SW 1271 (cell line): Measurements from ENCODE around the gene ACOT7.

Source experiments
- DNase-seq, 2 experiments: peaks; one replicate each; lab custom pipeline; 2025; lab: John Stamatoyannopoulos, UW

Gene ACOT7

DNA sequence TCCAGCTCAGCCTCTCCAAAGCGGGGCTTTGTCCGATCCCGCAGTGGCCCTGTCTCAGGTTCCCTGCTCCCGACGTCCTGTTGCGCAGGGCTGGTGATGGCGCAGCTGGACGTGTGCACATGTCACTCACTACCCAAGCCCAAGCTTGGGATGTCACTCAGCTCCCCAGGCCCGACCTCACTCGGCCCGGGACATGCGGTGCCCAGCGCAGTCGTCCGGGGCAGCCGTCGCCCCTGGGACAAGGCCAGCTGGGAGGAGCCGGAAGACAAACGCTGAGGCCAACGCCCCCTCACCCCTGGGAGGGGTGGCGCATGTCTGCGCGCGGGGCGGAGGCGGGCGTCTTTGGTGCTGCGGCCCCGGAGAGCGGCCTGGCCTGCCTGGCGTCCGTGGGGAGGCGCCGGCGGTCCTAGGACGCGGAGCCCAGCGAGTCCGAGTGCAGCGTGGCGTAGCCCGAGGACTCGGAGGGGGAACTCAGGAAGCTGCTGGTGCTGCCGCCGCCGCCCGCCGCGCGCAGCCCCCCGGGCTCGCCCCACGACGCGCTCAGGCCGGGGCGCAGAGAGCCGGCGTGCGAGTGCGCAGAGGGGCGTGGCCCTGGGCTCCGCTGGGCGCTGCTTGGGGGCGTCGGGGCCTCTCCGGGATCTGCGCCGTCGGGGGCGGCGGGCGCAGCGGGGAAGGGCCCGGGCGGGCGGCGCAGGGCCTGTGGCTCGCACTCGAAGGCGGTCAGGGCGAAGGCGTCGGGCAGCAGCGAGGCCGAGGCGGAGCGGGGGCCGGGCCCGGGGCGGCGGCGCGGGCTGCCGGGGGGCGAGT is 144.4 kb downstream of the ACOT7 start:
- no peak for DNase-seq

DNA sequence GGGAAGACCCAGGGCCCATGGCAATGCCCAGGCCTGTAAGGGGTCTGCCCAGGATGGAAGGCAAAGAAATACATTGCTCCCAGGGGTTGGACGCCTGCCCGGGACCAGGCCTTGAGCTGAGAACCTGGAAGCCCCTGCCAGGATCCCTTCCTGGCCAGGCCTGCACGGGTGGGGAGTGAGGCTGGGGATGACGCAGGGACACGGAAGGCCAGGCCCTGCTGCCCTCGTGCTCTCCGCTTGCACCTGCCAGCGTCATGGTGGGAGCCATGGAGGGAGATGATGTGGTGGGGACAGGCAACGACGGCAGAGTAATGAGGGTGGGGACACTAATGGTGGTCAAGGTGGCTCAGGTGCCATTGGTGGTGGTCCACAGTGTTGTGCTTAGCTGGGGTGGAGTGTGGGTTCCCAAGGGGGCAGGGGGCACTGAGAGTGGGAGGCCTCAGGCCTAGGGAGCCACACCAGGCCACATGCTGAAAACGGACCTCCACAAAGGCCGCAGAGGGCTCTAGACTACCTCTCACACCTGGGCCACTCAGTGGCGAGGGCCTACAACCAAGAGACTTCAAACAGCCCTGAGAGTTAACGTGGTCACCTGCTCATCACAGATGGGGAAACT is 145.3 kb downstream of the ACOT7 start:
- DNase-seq, result no peak

DNA sequence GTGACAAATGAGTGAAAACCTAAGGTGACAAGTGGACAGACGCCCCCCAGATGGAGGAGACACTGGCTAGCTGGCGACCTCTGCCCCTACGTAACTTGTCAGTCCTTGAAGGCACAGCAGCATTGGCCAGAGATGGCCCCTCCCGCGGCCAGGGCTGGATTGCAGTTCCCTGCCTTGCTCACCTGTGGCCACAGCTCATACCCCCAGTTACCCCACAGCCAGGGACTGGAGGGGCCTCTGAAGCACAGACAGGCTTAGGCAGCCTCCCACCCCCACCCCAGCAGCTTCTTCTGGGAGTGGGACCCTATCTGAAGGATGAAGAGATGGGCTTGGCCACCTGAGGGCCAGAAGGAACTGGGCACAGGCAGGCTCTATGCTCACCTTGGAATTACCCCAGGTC is 145.9 kb downstream of the ACOT7 start:
- DNase-seq, result no peak

DNA sequence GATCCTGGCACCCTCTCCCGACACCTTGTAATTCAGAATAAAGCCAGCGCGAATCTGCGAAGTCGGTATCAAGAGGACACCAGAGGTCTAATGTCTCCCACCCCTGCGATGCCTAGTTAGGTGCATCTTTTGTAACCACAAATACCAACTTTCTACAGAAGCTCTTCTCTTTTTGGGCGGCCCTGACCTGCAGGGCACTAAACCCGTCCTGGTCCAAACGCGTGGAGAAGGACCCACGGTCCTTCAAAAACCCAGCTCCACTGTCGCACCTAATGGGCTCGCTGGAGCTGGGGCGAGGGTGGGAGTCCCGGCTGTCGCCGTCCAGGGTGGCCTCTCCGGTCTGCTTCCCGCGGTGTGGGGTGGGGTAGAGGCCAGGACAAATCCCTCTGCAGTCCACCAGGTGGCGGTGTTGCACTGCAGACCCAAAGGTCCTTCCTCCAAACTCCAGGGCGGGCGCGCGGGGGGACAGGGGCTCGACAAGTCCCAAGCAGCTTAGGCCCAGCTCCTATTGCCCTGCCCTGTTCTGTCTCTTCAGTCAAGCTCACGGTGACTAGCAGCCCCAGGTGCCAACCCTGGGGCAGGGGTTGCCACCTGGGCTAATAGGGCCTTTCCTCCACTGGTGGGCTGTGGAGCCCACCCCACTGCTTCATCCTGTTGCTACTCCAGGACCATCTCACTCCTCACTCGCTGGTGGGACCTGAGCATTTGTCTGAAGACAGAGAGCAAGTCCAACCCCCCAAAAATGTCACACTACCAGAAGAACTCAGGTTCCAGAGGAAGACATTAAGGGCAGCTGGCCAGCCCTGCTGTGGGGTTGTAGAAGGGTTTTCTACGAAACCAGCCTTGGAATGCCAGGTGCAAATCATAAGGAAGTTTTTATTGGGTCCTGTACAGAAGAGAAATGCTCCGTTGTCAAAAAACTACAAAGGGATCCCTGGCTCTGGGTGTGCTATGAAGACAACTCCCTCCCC is 146.8 kb downstream of the ACOT7 start:
- DNase-seq, result peak; percentile 36 to 52

DNA sequence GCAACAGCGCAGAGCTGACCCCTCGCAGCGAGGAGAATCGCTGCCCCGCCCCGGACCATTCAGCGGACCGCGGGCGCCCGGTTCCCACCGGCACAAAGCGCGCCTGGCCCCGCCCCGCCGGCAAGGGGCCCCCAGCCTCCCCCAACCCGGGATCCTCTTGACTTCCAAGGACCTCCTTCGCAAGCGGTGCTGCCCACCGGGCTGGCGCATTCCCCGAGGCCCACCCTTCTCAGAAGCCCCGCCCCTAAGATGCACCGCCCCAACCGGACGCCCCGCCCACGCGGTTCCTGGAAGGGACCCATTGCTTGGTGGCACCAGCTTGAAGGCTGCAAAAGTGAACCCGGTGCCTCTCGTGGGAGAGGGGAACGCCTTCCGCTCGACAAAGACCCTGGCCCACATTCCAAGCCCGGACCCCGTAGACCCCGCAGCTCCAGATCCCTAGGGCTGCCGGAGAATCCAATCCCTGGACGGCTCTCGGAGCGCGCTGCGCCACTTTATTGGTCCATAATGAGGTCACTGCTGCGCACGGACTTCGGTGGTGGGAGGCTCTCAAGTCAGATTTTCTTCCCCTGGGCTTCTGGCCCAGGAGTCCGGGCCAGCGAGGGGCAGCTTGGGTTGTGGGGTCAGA is 147.6 kb downstream of the ACOT7 start:
- DNase-seq, result peak; percentile 26

DNA sequence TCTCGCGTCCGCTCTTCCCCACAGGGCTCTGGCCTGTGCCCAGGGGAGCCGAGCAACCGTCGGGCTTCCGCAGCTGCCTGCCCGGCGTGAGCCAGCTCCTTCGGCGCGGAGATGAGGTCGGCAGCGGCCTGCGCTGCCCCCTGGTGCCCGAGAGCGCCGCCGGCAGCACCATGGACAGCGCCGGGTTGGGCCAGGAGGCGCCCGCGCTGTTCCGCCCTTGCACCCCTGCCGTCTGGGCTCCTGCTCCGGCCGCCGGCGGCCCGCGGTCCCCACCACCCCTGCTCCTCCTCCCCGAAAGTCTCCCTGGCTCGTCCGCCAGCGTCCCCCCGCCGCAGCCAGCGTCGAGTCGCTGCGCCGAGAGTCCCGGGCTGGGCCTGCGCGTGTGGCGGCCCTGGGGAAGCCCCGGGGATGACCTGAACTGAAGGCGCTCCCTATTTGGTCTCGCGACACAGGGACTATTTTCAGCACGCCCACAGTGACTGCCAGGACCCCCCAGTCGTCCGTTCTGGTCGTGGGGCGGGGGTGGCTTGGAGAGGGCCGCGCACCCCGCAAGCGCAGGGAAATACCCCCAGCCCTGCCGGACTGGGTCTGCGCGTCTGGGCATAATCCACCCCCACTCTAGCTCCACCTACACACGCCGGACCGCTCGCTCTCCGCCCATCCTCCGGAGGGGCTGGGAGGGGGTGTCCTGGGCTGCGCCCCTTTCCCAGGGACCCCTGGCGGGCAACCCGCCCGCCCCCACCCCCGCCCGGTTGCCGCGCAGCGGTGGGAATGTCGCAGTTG is 148.3 kb downstream of the ACOT7 start:
- DNase-seq, result peak in 1 of 2 experiments; percentile 64

DNA sequence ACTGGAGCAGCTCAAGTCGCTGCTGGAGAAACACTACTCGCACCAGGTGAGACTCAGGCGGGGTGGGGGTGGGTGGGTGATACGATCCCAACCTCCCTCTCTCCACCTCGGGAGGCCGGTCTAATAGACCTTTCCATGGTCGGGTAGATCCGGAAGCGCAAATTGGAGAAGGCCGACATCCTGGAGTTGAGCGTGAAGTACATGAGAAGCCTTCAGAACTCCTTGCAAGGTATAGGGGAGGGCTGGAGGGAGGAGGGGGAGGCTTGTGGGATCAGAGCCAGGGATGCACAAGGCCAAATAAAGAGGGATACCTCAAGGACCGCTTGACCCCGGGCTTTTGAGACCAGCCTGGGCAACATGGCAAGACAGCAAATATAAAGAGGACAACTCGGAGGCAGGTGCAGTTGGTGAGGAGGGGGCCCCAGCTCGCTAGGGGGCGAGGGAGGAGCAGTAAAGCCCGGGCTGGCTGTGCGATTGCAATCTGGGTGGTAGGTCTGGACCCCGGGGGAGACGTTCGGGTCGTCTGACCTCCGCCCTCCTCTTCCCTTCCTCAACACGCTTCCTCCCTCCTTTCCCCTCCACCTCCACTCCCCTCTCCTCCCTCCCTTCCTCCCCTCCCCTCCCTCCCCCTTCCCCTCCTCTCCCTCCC is 149.0 kb downstream of the ACOT7 start:
- no peak for DNase-seq

DNA sequence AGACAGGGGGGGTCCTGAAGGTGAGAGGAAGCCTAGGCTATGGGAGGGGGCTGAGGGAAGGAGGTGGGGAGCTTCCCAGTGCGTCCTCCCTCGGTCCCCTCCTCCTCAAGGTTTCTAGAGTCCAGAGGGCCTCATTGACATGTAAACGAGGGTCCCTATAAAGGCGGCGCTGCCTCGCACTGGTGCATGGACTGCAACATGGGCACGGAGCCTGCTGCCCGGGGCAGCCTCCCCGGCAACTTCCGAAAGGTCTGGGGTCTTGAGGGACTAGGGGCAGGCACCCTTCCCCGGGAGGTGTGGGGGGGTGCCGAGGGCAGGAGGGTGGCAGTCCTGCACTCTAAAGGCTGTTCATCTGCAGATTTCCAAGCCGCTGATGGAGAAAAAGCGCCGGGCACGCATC is 149.6 kb downstream of the ACOT7 start, which contains the start of gene HES3:
TSS of gene HES3 (plus strand) at position 187 of the 400 bp plus-strand sequence. CDS start at position 374, 187 bp downstream.
- DNase-seq, result no peak

DNA sequence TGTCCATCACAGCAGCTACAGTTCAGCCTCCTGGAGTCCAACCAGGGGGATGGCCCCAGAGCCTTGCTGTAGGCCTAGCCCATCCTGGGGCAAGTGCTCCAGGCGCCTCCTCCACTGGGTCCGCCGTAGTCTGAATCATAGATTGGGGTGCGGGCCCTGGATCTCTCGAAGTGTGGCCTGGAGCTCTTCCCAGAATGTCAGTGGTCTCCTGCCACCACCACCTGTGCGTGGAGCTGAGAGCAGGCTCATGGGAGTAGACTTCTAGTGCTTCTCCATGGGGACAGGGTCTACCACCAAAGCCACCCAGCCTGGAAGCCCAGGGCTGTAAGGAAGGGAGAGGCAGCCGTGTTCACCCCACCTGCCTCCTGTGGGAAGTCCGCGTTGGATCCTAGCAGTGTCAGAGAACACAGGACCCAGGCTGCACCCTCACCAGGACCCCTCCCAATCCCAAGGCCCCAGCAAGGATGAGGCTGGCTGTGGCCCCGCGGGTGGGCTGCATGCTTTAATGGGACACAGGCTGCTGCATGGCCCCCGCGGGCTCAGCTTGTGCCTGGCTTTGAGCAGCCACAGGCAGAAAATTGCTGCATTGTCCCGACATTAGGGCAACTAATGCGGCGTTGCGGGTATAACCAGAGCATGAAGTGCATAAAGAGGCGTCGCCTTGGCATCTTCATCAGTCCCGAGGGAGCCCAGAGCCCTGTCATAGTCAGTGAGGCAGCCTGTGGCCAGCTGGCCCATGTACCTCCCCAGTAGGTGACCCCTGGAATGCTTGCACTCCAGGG is 150.3 kb downstream of the ACOT7 start:
- no peak for DNase-seq

DNA sequence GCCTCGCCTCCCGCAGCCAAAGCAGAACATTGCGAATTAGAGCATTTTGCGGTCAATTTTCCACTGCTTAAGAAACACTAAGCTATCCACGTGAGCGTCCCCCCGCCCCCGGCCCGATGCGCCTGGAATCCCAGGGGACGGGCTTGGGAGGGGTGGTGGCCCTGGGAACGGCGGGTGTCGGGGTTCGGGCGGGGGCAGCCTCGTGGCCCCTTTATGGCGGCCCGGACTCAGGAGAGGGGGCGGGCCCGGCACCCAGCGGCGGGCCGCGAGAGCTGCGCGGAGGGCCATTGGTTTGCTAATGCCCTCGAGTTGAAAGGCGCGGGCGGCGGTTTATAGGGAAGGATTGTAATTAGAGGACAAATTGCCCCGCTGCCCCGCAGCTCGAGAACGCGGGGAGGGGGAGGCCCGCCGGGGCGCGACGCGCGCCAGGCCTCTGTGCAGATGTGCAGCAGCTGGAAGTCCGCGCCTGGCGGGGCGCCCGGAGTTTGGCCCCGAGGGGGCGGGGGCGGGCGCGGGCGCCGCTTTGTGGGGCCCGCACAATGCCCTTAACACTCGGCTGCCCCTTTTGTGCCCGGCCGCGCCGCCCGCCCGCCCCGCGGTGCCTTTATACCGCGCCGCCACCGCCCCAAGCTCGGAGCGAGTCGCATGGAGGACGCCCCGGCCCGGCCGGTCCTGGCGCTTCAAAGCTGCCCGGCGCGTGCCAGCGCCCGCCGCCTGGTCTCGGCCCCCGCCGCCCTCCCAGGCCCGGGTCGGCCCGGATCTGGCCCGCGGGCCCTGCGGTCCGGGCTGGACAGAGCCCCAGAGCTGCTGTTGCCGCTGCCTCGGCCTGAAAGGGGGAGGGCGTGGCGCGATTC is 151.5 kb downstream of the ACOT7 start:
- DNase-seq, result no peak

DNA sequence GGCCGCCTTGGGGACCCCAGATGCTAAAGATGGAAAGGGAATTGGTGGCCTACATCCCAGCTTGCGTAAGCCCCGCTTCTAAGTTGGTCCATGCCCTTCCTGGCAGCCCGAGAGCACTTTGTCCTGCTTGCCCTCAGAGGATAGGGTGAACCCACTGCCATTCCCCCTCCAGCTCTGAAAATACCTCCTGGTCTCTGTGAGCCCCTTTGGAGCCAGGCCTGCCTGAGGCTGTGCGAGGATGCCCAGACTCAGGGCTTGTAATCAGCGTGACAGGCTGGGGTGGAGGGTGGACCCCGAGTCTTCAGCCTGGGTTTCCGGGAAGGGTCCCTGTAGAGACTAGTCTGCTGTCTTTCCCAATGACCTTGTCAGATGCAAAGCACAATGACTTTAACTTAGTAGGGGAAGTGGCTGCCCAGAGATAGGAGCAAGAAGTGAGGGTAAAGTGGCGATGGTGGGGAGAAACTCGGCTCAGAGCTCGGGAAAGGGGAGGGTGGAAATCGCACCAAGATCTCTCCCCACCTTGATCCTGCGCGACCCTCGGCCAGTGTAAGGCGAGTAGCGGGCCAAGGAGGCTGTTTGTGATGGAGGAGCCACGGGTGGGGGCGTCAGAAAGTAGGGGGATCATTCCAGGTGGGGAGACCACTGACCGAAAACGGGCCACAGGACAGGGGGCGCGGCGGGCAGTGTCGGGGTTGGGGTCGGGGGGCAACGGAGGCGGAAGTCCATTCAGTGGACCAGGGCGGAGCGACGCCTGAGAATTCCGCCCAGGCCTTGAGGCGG is 152.3 kb downstream of the ACOT7 start:
- no peak for DNase-seq

DNA sequence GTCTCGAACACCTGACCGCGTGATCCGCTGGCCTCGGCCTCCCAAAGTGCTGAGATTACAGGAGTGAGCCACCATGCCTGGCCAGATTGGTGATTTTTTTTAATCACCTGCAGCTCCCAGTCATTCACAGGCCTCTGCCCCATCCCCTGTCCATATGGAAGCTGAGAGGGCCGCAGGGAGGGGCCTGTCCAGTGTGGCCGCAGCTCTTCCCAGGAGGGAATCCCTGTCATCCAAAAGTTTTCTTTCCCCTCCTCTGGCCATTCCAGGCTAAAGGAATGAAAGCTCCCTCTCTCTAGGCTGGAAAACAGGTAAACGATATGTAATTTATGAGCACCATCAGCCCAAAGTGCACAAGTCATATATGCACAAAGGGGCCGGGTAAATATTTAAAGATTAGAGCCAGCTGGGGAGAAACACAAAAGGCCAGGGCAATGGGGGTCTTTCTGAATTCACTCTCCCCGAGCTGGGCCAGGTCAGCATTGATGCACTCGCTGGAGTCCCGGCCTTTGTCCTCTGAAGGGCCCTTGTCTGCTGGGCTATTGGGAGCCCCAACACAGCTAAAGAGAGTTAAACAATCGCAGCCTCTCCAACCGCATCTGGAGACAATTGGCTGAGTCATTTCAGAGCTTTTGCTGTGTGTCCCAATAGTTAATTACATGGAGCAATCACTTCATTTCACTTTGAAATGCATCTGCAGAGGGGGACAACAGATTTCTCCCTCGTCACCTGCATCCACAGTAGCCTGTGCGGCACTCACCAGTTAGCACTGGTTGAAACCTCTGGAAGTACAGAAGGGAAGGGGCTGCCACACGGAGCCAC is 153.4 kb downstream of the ACOT7 start:
- DNase-seq, result no peak

DNA sequence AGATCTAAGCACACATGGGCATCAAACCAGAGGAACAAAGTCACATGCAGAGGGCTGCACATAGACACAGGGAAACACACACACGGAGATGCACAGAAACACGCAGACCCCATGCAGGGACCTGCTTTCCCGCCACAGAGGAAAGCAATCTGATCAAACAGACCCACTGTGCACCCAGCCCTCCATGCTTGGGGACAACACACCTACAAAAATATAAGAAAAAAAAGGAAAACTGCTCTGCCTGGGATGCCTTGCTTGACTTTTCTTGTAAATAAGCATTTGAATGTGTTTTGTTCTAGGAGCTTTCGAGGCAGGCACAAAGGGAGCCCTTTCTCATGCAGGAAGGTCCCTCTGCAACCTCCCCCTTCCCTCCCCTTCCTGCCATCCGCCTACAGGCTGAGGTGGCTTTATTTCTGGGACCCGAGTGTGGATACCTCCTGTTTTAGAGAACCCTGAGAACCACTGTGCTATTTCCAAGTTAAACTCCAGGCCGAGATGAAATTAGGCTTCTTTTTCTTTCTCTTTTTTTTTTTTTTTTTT is 154.3 kb downstream of the ACOT7 start:
- no peak for DNase-seq

DNA sequence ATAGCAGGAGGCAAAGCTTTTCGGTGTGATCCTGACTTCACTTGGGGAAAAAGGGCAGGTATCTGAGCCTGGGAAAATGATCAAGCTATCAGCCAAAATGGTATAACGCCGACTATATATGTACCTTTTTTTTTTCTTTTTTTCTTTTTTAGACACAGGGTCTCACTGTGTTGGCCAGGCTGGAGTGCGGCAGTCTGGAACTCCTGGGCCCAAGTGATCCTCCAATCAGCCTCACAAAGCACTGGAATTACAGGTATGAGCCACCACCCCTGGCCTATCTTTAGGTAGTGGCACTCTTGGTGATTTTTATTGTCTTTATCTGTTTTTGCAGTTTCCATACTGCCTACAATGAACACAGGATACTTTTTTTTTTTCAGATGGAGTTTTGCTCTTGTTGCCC is 156.5 kb downstream of the ACOT7 start:
- no peak for DNase-seq

DNA sequence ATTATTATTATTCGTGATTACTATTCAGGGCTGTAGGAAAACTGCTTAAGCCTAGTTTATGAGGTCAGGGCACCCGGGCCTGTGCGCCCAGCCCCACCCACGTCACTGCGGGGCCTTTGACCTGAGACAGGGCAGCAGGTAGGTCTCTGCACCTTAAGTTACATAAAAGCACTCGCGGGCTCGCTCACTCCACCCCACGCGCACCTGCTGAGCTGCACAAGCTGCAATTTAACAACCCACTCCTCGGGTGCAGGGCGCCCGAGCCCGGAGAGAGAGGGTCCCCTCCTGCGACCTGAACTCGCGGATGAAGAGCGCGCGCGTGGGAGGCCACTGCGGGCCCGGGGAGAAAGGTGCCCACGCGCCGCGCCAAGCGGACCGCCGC is 158.3 kb downstream of the ACOT7 start:
- DNase-seq, result no peak

DNA sequence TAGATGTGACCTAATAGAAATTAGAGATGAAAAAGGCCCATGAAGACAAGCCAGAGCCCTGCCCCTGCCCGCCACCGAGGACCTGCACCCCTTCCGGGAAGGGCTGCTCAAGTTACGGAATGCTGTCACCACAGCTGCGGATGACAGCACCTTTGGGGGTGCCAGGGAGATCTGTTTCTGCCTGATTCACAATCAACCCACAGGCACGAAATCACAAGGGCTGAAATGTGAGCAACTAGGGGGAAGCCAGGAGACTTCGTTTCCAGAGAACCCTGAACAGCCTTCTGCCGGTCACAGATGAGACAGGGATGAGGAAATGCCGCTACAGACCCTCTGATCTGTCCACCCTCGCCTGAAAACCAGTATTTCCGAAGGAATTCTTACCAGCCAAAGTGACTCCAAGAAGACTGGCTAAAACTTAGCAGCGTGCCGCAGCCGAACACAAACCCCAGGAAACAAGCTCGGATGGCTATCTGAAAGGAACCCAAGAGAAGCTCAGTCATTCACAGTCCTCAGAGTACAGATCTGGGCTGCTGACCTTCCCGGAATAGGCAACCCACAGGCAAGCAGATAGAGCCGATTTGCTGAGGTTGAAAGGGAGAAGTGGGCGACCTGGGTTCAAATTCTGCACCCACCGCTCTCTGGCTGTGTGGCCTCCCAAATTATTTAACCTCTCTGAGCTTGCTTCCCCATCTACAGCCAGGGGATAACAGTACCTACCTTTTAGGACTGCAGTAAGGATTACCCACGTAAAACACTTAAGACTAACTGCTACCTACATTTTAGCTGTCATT is 158.9 kb downstream of the ACOT7 start:
- no peak for DNase-seq
